HCT116 (cell line): ENCODE measurements around the gene KCNIP3. TPM values are rescaled to one million over a fixed set of nuclear protein-coding genes. Genes with fewer than 3 reads are reported as not detected.

Source experiments
- ATAC-seq: fragments of 200-7000 bp; cut with Tn5 transposase; 2 replicates; pipeline ENCODE4 v1.9.1; 2020; ENCODE audit warnings: mild to moderate bottlenecking, moderate library complexity
- BruUV-seq: library from RNA; stranded (reverse); fragments of 400-500 nt; replicated peaks from 2 replicates; lab custom pipeline; 2021; lab: Mats Ljungman, UMichigan
- CTCF ChIA-PET: fragments of 300-600 bp; sonication (Branson Sonifier 250); formaldehyde crosslinking; loops from one replicate; lab custom pipeline; 2021; ENCODE audit warnings: antibody characterized with exemption; lab: Charles Lee
- POLR2A ChIA-PET: fragments of 300-600, 350-600 bp; sonication (Branson Sonifier 250); formaldehyde crosslinking; loops from one replicate; lab custom pipeline; 2021; ENCODE audit warnings: antibody characterized with exemption; lab: Charles Lee
- RAD21 ChIA-PET, 2 experiments: fragments of 300-600 bp; sonication (Branson Sonifier 250); formaldehyde crosslinking; loops; one replicate each; lab custom pipeline; 2023; ENCODE audit warnings: low total read pairs in 2 of 2; ENCODE audit not compliant: uncharacterized antibody in 2 of 2, unreplicated experiment in 2 of 2, low non-redundant PET in 1 of 2; lab: Charles Lee
- DNase-seq: peaks from one replicate; pipeline ENCODE4 v3.0.0-alpha.2; 2010; ENCODE audit warnings: low read depth, low spot score
- H2AFZ ChIP-seq: fragments of 200-600 bp; shearing (Covaris generic), sonication (generic); 2 replicates; pipeline ENCODE4 v1.6.1; 2017; ENCODE audit warnings: low read depth, mixed run types, mixed read lengths, antibody characterized with exemption, low read length; ENCODE audit not compliant: poor library complexity, severe bottlenecking
- H3K27ac ChIP-seq: 2 replicates; pipeline ENCODE4 v1.5.1; 2012; ENCODE audit warnings: low read depth, low read length
- H3K27me3 ChIP-seq: fragments of 200-600 bp; sonication (generic); 2 replicates; pipeline ENCODE4 v1.6.1; 2016; ENCODE audit warnings: mixed run types, low read length, mixed read lengths; ENCODE audit not compliant: insufficient read depth
- H3K36me3 ChIP-seq, 2 experiments: fragments of 200-500 bp in 1 of 2; fragments of 200-600 bp in 1 of 2; sonication (Bioruptor generic) in 1 of 2; sonication (generic) in 1 of 2; 2 replicates each; pipeline versions ENCODE4 v1.5.1 to v1.6.1; 2014 to 2016; ENCODE audit warnings: low read length in 2 of 2, inconsistent platforms in 1 of 2, mixed read lengths in 1 of 2, mixed run types in 1 of 2; ENCODE audit not compliant: insufficient read depth in 2 of 2, control insufficient read depth in 1 of 2
- H3K4me1 ChIP-seq, 2 experiments: fragments of 200-600 bp in 1 of 2; sonication (generic) in 1 of 2; 2 replicates each; pipeline versions ENCODE4 v1.5.1 to v1.6.1; 2012 to 2017; ENCODE audit warnings: low read length in 2 of 2, inconsistent platforms in 1 of 2, mild to moderate bottlenecking in 1 of 2, mixed read lengths in 1 of 2, mixed run types in 1 of 2, moderate library complexity in 1 of 2; ENCODE audit not compliant: insufficient read depth in 2 of 2, control insufficient read depth in 1 of 2
- H3K4me2 ChIP-seq: fragments of 200-600 bp; sonication (generic); 2 replicates; pipeline ENCODE4 v1.6.1; 2017; ENCODE audit warnings: mixed run types, low read length, mixed read lengths
- H3K4me3 ChIP-seq, 2 experiments: fragments of 200-600 bp in 1 of 2; sonication (generic) in 1 of 2; replicated peaks in 1 of 2; 2 replicates each; pipeline ENCODE4 v1.5.1; 2011 to 2016; ENCODE audit warnings: low read length in 2 of 2, control low read depth in 1 of 2, low read depth in 1 of 2, mild to moderate bottlenecking in 1 of 2, mixed read lengths in 1 of 2, mixed run types in 1 of 2
- H3K79me2 ChIP-seq: fragments of 200-600 bp; sonication (generic); 2 replicates; pipeline ENCODE4 v1.6.1; 2017; ENCODE audit warnings: mild to moderate bottlenecking, mixed run types, low read length, moderate library complexity, mixed read lengths; ENCODE audit not compliant: insufficient read depth
- H3K9ac ChIP-seq: fragments of 200-600 bp; sonication (generic); 2 replicates; pipeline ENCODE4 v1.6.1; 2016; ENCODE audit warnings: low read length, mixed read lengths
- H3K9me2 ChIP-seq: fragments of 200-600 bp; sonication (generic), shearing (Covaris generic); 2 replicates; pipeline ENCODE4 v1.6.1; 2017; ENCODE audit warnings: mixed run types, mild to moderate bottlenecking, moderate library complexity; ENCODE audit not compliant: insufficient read depth
- H3K9me3 ChIP-seq, 2 experiments: fragments of 200-500 bp in 1 of 2; fragments of 200-600 bp in 1 of 2; sonication (Bioruptor generic) in 1 of 2; sonication (generic) in 1 of 2; 2 replicates each; pipeline ENCODE4 v1.6.1; 2014 to 2017; ENCODE audit warnings: low read length in 2 of 2, mixed read lengths in 2 of 2, inconsistent platforms in 1 of 2, low read depth in 1 of 2, mild to moderate bottlenecking in 1 of 2, mixed run types in 1 of 2, moderate library complexity in 1 of 2; ENCODE audit not compliant: control insufficient read depth in 1 of 2, insufficient read depth in 1 of 2
- H4K20me1 ChIP-seq: fragments of 200-600 bp; sonication (generic), shearing (Covaris generic); 2 replicates; pipeline ENCODE4 v1.6.1; 2017; ENCODE audit warnings: mixed run types, mild to moderate bottlenecking, moderate library complexity; ENCODE audit not compliant: insufficient read depth
- ATF3 ChIP-seq: IDR thresholded peaks from 2 replicates; pipeline ENCODE4 v1.6.1; 2012
- CEBPB ChIP-seq: IDR thresholded peaks from 2 replicates; pipeline ENCODE4 v1.6.1; 2012; ENCODE audit warnings: low read depth
- ELF1 ChIP-seq: IDR thresholded peaks from 2 replicates; pipeline ENCODE4 v1.6.1; 2012; ENCODE audit warnings: low read depth, borderline replicate concordance
- EZH2 ChIP-seq: fragments of 200-600 bp; sonication (generic); IDR thresholded peaks from 2 replicates; pipeline ENCODE4 v1.6.1; 2017; ENCODE audit warnings: antibody characterized with exemption, mixed run types
- MAX ChIP-seq: IDR thresholded peaks from 2 replicates; pipeline ENCODE4 v1.6.1; 2012
- POLR2AphosphoS5 ChIP-seq: IDR thresholded peaks from 2 replicates; pipeline ENCODE4 v1.6.1; 2011; ENCODE audit warnings: mild to moderate bottlenecking, low read depth, low read length, moderate library complexity
- RAD21 ChIP-seq: IDR thresholded peaks from 2 replicates; pipeline ENCODE4 v1.6.1; 2012; ENCODE audit warnings: low read depth, mild to moderate bottlenecking
- SRF ChIP-seq: IDR thresholded peaks from 2 replicates; pipeline ENCODE4 v1.6.1; 2012; ENCODE audit warnings: low read depth
- TCF7L2 ChIP-seq: IDR thresholded peaks from 2 replicates; pipeline ENCODE4 v1.7.0; 2011; ENCODE audit warnings: borderline replicate concordance, inconsistent platforms; ENCODE audit not compliant: insufficient read depth, insufficient read length; ENCODE audit errors: extremely low read depth
- YY1 ChIP-seq: IDR thresholded peaks from 2 replicates; pipeline ENCODE4 v1.6.1; 2011; ENCODE audit warnings: low read length, low read depth, moderate library complexity, mild to moderate bottlenecking; ENCODE audit not compliant: insufficient replicate concordance; ENCODE audit errors: extremely low read depth
- ZBTB33 ChIP-seq: IDR thresholded peaks from 2 replicates; pipeline ENCODE4 v1.6.1; 2011; ENCODE audit warnings: mild to moderate bottlenecking, low read length, moderate library complexity; ENCODE audit not compliant: insufficient replicate concordance; ENCODE audit errors: extremely low read depth
- ZNF274 ChIP-seq: fragments of 200-500 bp; sonication (Bioruptor generic); IDR thresholded peaks from 2 replicates; pipeline ENCODE4 v1.6.1; 2014; ENCODE audit warnings: mild to moderate bottlenecking, low read depth, low read length, inconsistent platforms
- intact Hi-C: fragments of 100-400 bp; cut with micrococcal nuclease; formaldehyde crosslinking; loops from 2 replicates; pipeline ENCODE4 v1.10.0; 2022
- total RNA-seq: library from RNA; stranded (reverse); gene quantifications from one replicate; pipeline ENCODE4 v1.2.1, GENCODE V29; 2021; ENCODE audit not compliant: unreplicated experiment

The KCNIP3 gene
- total RNA-seq, 1 experiment from 2014 or later: 3.1 TPM

- Histone ChIP-seq H3K79me2 (no peaks in the 10 kb centered on the region), H3K27me3 (no peaks in the 10 kb centered on the region), H4K20me1 (no peaks in the 10 kb centered on the region), H3K27ac (no peak overlapping the region), H3K4me2 (no peak overlapping the region), H2AFZ (no peak overlapping the region), H3K4me1 (peaks cover 0 to 8% of the 10 kb centered on the region in 2 experiments; a peak in 1 of 4 replicates), H3K36me3 (no peaks in the 10 kb centered on the region), H3K9ac (no peak overlapping the region), H3K9me2 (no peaks in the 10 kb centered on the region), H3K9me3 (no peaks in the 10 kb centered on the region), H3K4me3 (no peak overlapping the region)
- ATAC-seq: no peak
- no peak for DNase-seq
- no peak for TF ChIP-seq CEBPB
- no peak for TF ChIP-seq EZH2
- intact Hi-C loops: no loop called here
- BruUV-seq: no TSS peak
- CTCF ChIA-PET: no interaction called here
- RAD21 ChIA-PET: no interaction called here
- POLR2A ChIA-PET: no interaction called here
These were observed 9.9 kb downstream of the KCNIP3 start for GRCh38 chr2:95307036-95307435.

- ChIA-PET RAD21 (no interaction called here), CTCF (no interaction called here), POLR2A (no interaction called here)
- ATAC-seq: no peak
- no peak for DNase-seq
- intact Hi-C loops: no loop called here
- Histone ChIP-seq H3K4me3 (no peak overlapping the region), H3K79me2 (no peaks in the 10 kb centered on the region), H3K36me3 (no peaks in the 10 kb centered on the region), H3K9me2 (no peaks in the 10 kb centered on the region), H4K20me1 (no peaks in the 10 kb centered on the region), H3K9ac (no peak overlapping the region), H3K27ac (no peak overlapping the region), H3K27me3 (no peaks in the 10 kb centered on the region), H3K4me1 (peaks cover 1 to 10% of the 10 kb centered on the region in 2 experiments; a peak in 2 of 4 replicates), H3K4me2 (no peak overlapping the region), H3K9me3 (no peaks in the 10 kb centered on the region), H2AFZ (no peak overlapping the region)
- no peak for TF ChIP-seq ZNF274
- TF ChIP-seq RAD21: no peak
- TF ChIP-seq YY1: no peak
- no peak for TF ChIP-seq ZBTB33
- no peak for TF ChIP-seq POLR2AphosphoS5
- TF ChIP-seq TCF7L2: no peak
- no peak for TF ChIP-seq ELF1
- TF ChIP-seq SRF: no peak
- TF ChIP-seq MAX: no peak
- no peak for TF ChIP-seq ATF3
- no TSS peak for BruUV-seq
These were observed 10.7 kb downstream of the KCNIP3 start for GRCh38 chr2:95307878-95308277.
